ENCODE results near the gene AKR7A3. TPM values are rescaled to one million over a fixed set of nuclear protein-coding genes. Genes with fewer than 3 reads are reported as not detected.

AKR7A3 gene
- total RNA-seq, 1 experiment from 2014 or later: 1.9 TPM

GRCh38 chr1:19308509-19308907 lies 19.9 kb upstream of the AKR7A3 start:
- no peaks in the 10 kb centered on the region for H3K27me3 ChIP-seq (replicated peaks; ENCODE audit: insufficient read depth, low read depth, low read length, poor library complexity)
- peaks cover 7% of the 10 kb centered on the region for H3K4me1 ChIP-seq (ENCODE audit: insufficient read depth, low read length, poor library complexity, severe bottlenecking)
- CTCF ChIA-PET: no interaction called here
- H3K36me3 ChIP-seq (ENCODE audit: insufficient read depth, low read length, poor library complexity, severe bottlenecking): peaks cover 40% of the 10 kb centered on the region
- no TSS peak for BruUV-seq (replicated peaks)
- H3K4me3 ChIP-seq (ENCODE audit: low read depth, low read length, poor library complexity, severe bottlenecking): no peak overlapping the region
- POLR2A ChIA-PET (ENCODE audit: low non-redundant PET): no interaction called here
- DNase-seq (ENCODE audit: low spot score): no peak
- H3K27ac ChIP-seq (ENCODE audit: low read depth, low read length, poor library complexity, severe bottlenecking): no peak overlapping the region
- intact Hi-C loops (cut with micrococcal nuclease; ENCODE audit: unreplicated experiment): no loop called here
- TF ChIP-seq CTCF (conservative IDR thresholded peaks at IDR 0.05; ENCODE audit: low read depth, low read length) (no peak), EZH2 (IDR thresholded peaks at IDR 0.05; ENCODE audit: borderline replicate concordance, low read depth, low read length, poor library complexity, severe bottlenecking) (no peak)
- no peaks in the 10 kb centered on the region for H3K9me3 ChIP-seq (ENCODE audit: low read depth, low read length, poor library complexity, severe bottlenecking)

- Histone ChIP-seq H3K27ac (ENCODE audit: low read depth, low read length, poor library complexity, severe bottlenecking) (no peak overlapping the region), H3K27me3 (replicated peaks; ENCODE audit: insufficient read depth, low read depth, low read length, poor library complexity) (no peaks in the 10 kb centered on the region), H3K4me3 (ENCODE audit: low read depth, low read length, poor library complexity, severe bottlenecking) (no peak overlapping the region), H3K36me3 (ENCODE audit: insufficient read depth, low read length, poor library complexity, severe bottlenecking) (peaks cover 45% of the 10 kb centered on the region), H3K9me3 (ENCODE audit: low read depth, low read length, poor library complexity, severe bottlenecking) (no peaks in the 10 kb centered on the region), H3K4me1 (ENCODE audit: insufficient read depth, low read length, poor library complexity, severe bottlenecking) (peaks cover 7% of the 10 kb centered on the region)
- intact Hi-C loops (cut with micrococcal nuclease; ENCODE audit: unreplicated experiment): no loop called here
- no peak for TF ChIP-seq CTCF (conservative IDR thresholded peaks at IDR 0.05; ENCODE audit: low read depth, low read length)
- no peak for TF ChIP-seq EZH2 (IDR thresholded peaks at IDR 0.05; ENCODE audit: borderline replicate concordance, low read depth, low read length, poor library complexity, severe bottlenecking)
- ChIA-PET CTCF (no interaction called here), POLR2A (ENCODE audit: low non-redundant PET) (no interaction called here)
- DNase-seq (ENCODE audit: low spot score): no peak
- no TSS peak for BruUV-seq (replicated peaks)
Observed at GRCh38 chr1:19307794-19308508, 19.4 kb upstream of the AKR7A3 start.

- intact Hi-C loops (cut with micrococcal nuclease; ENCODE audit: unreplicated experiment): no loop called here
- H3K36me3 ChIP-seq (ENCODE audit: insufficient read depth, low read length, poor library complexity, severe bottlenecking): peaks cover 48% of the 10 kb centered on the region
- BruUV-seq (replicated peaks): no TSS peak
Observed at GRCh38 chr1:19306941-19307340, 18.4 kb upstream of the AKR7A3 start.

More at GRCh38 chr1:19306941-19307340, 18.4 kb upstream of the AKR7A3 start:
- Histone ChIP-seq H3K27me3 (replicated peaks; ENCODE audit: insufficient read depth, low read depth, low read length, poor library complexity) (no peaks in the 10 kb centered on the region), H3K9me3 (ENCODE audit: low read depth, low read length, poor library complexity, severe bottlenecking) (no peaks in the 10 kb centered on the region), H3K4me1 (ENCODE audit: insufficient read depth, low read length, poor library complexity, severe bottlenecking) (peaks cover 7% of the 10 kb centered on the region), H3K27ac (ENCODE audit: low read depth, low read length, poor library complexity, severe bottlenecking) (no peak overlapping the region), H3K4me3 (ENCODE audit: low read depth, low read length, poor library complexity, severe bottlenecking) (no peak overlapping the region)
- TF ChIP-seq EZH2 (IDR thresholded peaks at IDR 0.05; ENCODE audit: borderline replicate concordance, low read depth, low read length, poor library complexity, severe bottlenecking) (no peak), CTCF (conservative IDR thresholded peaks at IDR 0.05; ENCODE audit: low read depth, low read length) (no peak)
- CTCF ChIA-PET: no interaction called here
- POLR2A ChIA-PET (ENCODE audit: low non-redundant PET): no interaction called here
- no peak for DNase-seq (ENCODE audit: low spot score)

Measured in A673 (cell line).